Spleen (tissue), 11 donors: ENCODE data around the gene ARL15. TPM values are rescaled to one million over a fixed set of nuclear protein-coding genes. Genes with fewer than 3 reads are reported as not detected.

Source experiments
- DNase-seq: peaks from one replicate; pipeline ENCODE4 v3.0.0-alpha.2; 2020
- H3K27ac ChIP-seq, 8 donors: fragments of 200-600 bp; sonication (generic) in 7 of 8; 1 replicate in 4 of 8; 2 replicates in 4 of 8; pipeline versions ENCODE4 v1.5.0 to v1.8.0; 2016 to 2021; ENCODE audit warnings: inconsistent platforms in 4 of 8, mild to moderate bottlenecking in 4 of 8, moderate library complexity in 1 of 8
- H3K27me3 ChIP-seq, 7 donors: fragments of 200-600 bp; sonication (generic) in 6 of 7; replicated peaks in 1 of 7; 1 replicate in 4 of 7; 2 replicates in 3 of 7; pipeline versions ENCODE4 v1.5.0 to v1.8.0; 2016 to 2021; ENCODE audit warnings: inconsistent platforms in 3 of 7, mild to moderate bottlenecking in 1 of 7
- H3K36me3 ChIP-seq, 6 donors: fragments of 200-600 bp; sonication (generic) in 5 of 6; 1 replicate in 4 of 6; 2 replicates in 2 of 6; pipeline versions ENCODE4 v1.5.0 to v1.8.0; 2016 to 2021; ENCODE audit warnings: inconsistent platforms in 2 of 6
- H3K4me1 ChIP-seq, 6 donors: fragments of 200-600 bp; sonication (generic) in 5 of 6; 1 replicate in 3 of 6; 2 replicates in 3 of 6; pipeline versions ENCODE4 v1.5.0 to v1.8.0; 2016 to 2021; ENCODE audit warnings: inconsistent platforms in 3 of 6
- H3K4me3 ChIP-seq, 8 donors: fragments of 200-600 bp; sonication (generic) in 7 of 8; 1 replicate in 4 of 8; 2 replicates in 4 of 8; pipeline versions ENCODE4 v1.5.0 to v1.8.0; 2016 to 2021; ENCODE audit warnings: inconsistent platforms in 4 of 8, mild to moderate bottlenecking in 4 of 8, moderate library complexity in 2 of 8
- H3K9me3 ChIP-seq, 8 donors: fragments of 200-600 bp; sonication (generic) in 7 of 8; 1 replicate in 4 of 8; 2 replicates in 4 of 8; pipeline versions ENCODE4 v1.5.0 to v1.8.0; 2016 to 2021; ENCODE audit warnings: inconsistent platforms in 4 of 8
- POLR2A ChIP-seq, 3 donors: fragments of 450-650 bp; IDR thresholded peaks; one replicate each; pipeline ENCODE4 v1.5.1; 2017; ENCODE audit warnings: antibody characterized with exemption in 3 of 3, mild to moderate bottlenecking in 1 of 3
- POLR2AphosphoS5 ChIP-seq, 3 donors: sonication (generic); formaldehyde crosslinking; IDR thresholded peaks; one replicate each; pipeline ENCODE4 v1.5.1; 2017; ENCODE audit warnings: antibody characterized with exemption in 3 of 3
- WGBS, 5 donors: extraction: QIAGEN DNeasy Blood & Tissue Kit in 3 of 5; methylation state at CpG; one replicate each; pipeline versions ENCODE4 v1.1.5 to v1.1.7; 2013 to 2018; 5-methylcytosine and 5-hydroxymethylcytosine counted together
- intact Hi-C: fragments of 100-400 bp; cut with DNase I; formaldehyde crosslinking; loops from one replicate; pipeline ENCODE4 v1.15.0; 2023; ENCODE audit warnings: low total_unique reads
- polyA plus RNA-seq, 3 donors: library from polyadenylated mRNA; stranded (reverse); fragments of 200-250 nt; gene quantifications; one replicate each; pipeline ENCODE4 v1.2.1, GENCODE V29; 2013
- total RNA-seq, 7 donors: library from RNA; depleted of rRNA in 3 of 7; stranded (reverse); fragments of >200 nt in 3 of 7; fragmentation: NEBNext Ultra II Directional in 4 of 7; extraction: Animal tissue kit (Norgen Biotek cat#: 25700) in 4 of 7; gene quantifications; one replicate each; pipeline versions ENCODE4 v1.1.0 to v1.2.1, GENCODE V29; 2016 to 2021
- TF ChIP-seq, protein P1 (sequence below), 11 experiments: fragments of 200-600 bp in 7 of 11; fragments of 450-650 bp in 4 of 11; sonication (generic) in 4 of 11; IDR thresholded peaks in 8 of 11; conservative IDR thresholded peaks in 3 of 11; 1 replicate in 7 of 11; 2 replicates in 4 of 11; pipeline versions ENCODE4 v1.4.0 to v1.8.0; 2016 to 2021; ENCODE audit warnings: antibody characterized with exemption in 11 of 11, inconsistent platforms in 4 of 11, mild to moderate bottlenecking in 1 of 11
- donor health status: healthy with polysubstance abuse.
- donor health status: DM: no; HTN: no; CAD: no; lungs with moderate emphysema.
- donor health status: DM: no; HTN: no; CAD: no.
- donor health status: Bipolar disorder and iron deficiency.
- donor health status: healthy.
- donor health status: DM: no; HTN: no; CAD: no.
- donor health status: DM: yes; HTN: yes; CAD: no.

The ARL15 gene
- total and polyA plus RNA-seq, 10 donors = 6.3 to 70.2 (median 37.1) TPM

GRCh38 chr5:54325272-54325609, 14.9 kb upstream of the ARL15 start:
- WGBS, 5 donors = 27 to 56% (median 45%) methylated on average over 1 of the region's 1 CpG
- no peak for DNase-seq
- intact Hi-C loops = no loop called here
- H3K4me3 ChIP-seq = no peak overlapping the region
- H3K9me3 ChIP-seq = no peaks in the 10 kb centered on the region
- TF ChIP-seq, protein P1, sequence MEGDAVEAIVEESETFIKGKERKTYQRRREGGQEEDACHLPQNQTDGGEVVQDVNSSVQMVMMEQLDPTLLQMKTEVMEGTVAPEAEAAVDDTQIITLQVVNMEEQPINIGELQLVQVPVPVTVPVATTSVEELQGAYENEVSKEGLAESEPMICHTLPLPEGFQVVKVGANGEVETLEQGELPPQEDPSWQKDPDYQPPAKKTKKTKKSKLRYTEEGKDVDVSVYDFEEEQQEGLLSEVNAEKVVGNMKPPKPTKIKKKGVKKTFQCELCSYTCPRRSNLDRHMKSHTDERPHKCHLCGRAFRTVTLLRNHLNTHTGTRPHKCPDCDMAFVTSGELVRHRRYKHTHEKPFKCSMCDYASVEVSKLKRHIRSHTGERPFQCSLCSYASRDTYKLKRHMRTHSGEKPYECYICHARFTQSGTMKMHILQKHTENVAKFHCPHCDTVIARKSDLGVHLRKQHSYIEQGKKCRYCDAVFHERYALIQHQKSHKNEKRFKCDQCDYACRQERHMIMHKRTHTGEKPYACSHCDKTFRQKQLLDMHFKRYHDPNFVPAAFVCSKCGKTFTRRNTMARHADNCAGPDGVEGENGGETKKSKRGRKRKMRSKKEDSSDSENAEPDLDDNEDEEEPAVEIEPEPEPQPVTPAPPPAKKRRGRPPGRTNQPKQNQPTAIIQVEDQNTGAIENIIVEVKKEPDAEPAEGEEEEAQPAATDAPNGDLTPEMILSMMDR (IDR thresholded peaks at IDR 0.05 in 8 of 11, conservative IDR thresholded peaks at IDR 0.05 in 3 of 11) = no peak
- TF ChIP-seq POLR2AphosphoS5 (IDR thresholded peaks at IDR 0.05) = no peak
- TF ChIP-seq POLR2A (IDR thresholded peaks at IDR 0.05) = no peak
- H3K27ac ChIP-seq = no peak overlapping the region
- H3K4me1 ChIP-seq = no peaks in the 10 kb centered on the region
- H3K27me3 ChIP-seq = no peaks in the 10 kb centered on the region
- no peaks in the 10 kb centered on the region for H3K36me3 ChIP-seq

GRCh38 chr5:54324651-54325271, 14.4 kb upstream of the ARL15 start:
- Histone ChIP-seq H3K4me3 (no peak overlapping the region), H3K27me3 (no peaks in the 10 kb centered on the region), H3K27ac (no peak overlapping the region), H3K9me3 (no peaks in the 10 kb centered on the region), H3K4me1 (no peaks in the 10 kb centered on the region), H3K36me3 (no peaks in the 10 kb centered on the region)
- WGBS, 5 donors = 82 to 91% (median 89%) methylated on average over 7 of the region's 7 CpGs
- no peak for DNase-seq
- TF ChIP-seq POLR2AphosphoS5 (IDR thresholded peaks at IDR 0.05) (no peak), POLR2A (IDR thresholded peaks at IDR 0.05) (no peak)
- TF ChIP-seq, protein P1 (IDR thresholded peaks at IDR 0.05 in 8 of 11, conservative IDR thresholded peaks at IDR 0.05 in 3 of 11) = no peak
- intact Hi-C loops = no loop called here

DNA sequence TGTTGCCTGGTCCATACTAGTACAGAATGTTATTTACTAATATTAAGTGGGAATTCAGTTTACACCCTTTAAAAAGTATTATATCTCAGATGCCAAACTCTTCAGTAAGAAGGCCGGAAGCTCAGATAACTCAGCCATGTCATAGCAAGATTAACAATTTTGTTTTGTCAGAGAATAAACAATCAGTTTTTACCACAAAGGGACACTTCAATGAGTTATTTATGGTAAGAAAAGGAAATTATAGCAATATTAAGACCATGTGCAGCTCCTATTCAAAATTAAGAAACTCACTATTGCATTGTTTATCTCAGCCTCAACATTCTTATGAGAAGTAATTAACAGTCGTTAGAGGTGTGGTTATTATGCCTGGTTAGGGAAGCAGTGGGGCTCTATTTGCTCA, 13.1 kb upstream of the ARL15 start:
- TF ChIP-seq POLR2A (IDR thresholded peaks at IDR 0.05) (no peak), POLR2AphosphoS5 (IDR thresholded peaks at IDR 0.05) (no peak)
- TF ChIP-seq, protein P1 (IDR thresholded peaks at IDR 0.05 in 8 of 11, conservative IDR thresholded peaks at IDR 0.05 in 3 of 11) = no peak
- intact Hi-C loops = no loop called here
- no peak for DNase-seq
- no peak overlapping the region for H3K4me3 ChIP-seq
- H3K9me3 ChIP-seq = no peaks in the 10 kb centered on the region
- H3K27ac ChIP-seq = no peak overlapping the region
- no peaks in the 10 kb centered on the region for H3K36me3 ChIP-seq
- H3K4me1 ChIP-seq = no peaks in the 10 kb centered on the region
- no peaks in the 10 kb centered on the region for H3K27me3 ChIP-seq
- 46 to 59% (median 51%) methylated on average over 2 of the region's 2 CpGs for WGBS, 5 donors

DNA sequence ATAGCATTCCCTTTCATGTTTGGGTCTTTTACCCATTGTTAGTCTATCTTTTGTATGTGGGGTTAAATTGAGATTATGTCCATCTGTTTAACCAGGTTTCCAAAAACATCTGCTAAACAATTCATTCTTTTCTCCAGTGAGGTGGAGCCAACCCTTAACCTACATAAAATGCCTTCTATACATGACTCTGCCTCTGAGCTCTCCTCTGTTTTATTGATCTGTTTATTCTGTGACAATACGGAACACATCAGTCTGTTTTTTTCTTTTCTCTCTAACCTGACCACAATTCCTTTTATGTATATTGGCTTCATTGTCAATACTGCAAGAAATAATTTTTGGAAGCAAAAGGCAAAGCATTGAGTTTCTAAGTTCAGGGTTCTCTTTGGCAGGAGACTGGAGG, 9.9 kb upstream of the ARL15 start:
- intact Hi-C loops = no loop called here
- TF ChIP-seq, protein P1 (IDR thresholded peaks at IDR 0.05 in 8 of 11, conservative IDR thresholded peaks at IDR 0.05 in 3 of 11) = no peak
- TF ChIP-seq POLR2AphosphoS5 (IDR thresholded peaks at IDR 0.05) = no peak
- TF ChIP-seq POLR2A (IDR thresholded peaks at IDR 0.05) = no peak
- no peaks in the 10 kb centered on the region for H3K27me3 ChIP-seq
- H3K36me3 ChIP-seq = no peaks in the 10 kb centered on the region
- H3K4me1 ChIP-seq = peaks cover 0 to 5% (median 0%) of the 10 kb centered on the region in 6 donors
- no peaks in the 10 kb centered on the region for H3K9me3 ChIP-seq
- no peak overlapping the region for H3K27ac ChIP-seq
- no peak overlapping the region for H3K4me3 ChIP-seq
- DNase-seq = no peak
- 95 to 100% (median 98%) methylated on average over 1 of the region's 1 CpG for WGBS, 5 donors
